Measurements from ENCODE around the gene DLST.

DNA sequence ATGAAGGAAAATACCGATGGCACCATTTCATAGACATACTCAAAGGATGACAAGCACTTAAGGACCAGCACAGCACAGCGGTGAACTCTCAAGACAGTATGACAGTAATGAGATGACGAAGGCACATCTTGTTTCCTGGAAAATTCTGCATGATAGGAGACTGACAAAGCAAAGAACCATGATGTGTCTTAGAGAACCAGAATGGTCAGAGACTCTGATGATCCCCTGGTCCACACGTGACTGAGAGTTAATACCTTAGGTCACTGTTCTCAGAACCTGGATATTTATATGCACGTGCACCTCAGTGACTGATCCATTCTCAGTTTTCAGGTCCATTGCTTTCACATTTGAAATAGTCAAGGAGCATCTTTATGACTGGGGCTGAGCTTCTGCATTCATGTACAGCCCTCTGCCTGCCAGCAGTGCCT is 41.1 kb upstream of the DLST start:
- no peak for TF ChIP-seq ZNF121 (CRISPR knock-in tag; IDR thresholded peaks at IDR 0.05)
- TF ChIP-seq, protein P1, sequence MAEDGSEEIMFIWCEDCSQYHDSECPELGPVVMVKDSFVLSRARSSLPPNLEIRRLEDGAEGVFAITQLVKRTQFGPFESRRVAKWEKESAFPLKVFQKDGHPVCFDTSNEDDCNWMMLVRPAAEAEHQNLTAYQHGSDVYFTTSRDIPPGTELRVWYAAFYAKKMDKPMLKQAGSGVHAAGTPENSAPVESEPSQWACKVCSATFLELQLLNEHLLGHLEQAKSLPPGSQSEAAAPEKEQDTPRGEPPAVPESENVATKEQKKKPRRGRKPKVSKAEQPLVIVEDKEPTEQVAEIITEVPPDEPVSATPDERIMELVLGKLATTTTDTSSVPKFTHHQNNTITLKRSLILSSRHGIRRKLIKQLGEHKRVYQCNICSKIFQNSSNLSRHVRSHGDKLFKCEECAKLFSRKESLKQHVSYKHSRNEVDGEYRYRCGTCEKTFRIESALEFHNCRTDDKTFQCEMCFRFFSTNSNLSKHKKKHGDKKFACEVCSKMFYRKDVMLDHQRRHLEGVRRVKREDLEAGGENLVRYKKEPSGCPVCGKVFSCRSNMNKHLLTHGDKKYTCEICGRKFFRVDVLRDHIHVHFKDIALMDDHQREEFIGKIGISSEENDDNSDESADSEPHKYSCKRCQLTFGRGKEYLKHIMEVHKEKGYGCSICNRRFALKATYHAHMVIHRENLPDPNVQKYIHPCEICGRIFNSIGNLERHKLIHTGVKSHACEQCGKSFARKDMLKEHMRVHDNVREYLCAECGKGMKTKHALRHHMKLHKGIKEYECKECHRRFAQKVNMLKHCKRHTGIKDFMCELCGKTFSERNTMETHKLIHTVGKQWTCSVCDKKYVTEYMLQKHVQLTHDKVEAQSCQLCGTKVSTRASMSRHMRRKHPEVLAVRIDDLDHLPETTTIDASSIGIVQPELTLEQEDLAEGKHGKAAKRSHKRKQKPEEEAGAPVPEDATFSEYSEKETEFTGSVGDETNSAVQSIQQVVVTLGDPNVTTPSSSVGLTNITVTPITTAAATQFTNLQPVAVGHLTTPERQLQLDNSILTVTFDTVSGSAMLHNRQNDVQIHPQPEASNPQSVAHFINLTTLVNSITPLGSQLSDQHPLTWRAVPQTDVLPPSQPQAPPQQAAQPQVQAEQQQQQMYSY (CRISPR knock-in tag; IDR thresholded peaks at IDR 0.05): no peak
- TF ChIP-seq, protein P2, sequence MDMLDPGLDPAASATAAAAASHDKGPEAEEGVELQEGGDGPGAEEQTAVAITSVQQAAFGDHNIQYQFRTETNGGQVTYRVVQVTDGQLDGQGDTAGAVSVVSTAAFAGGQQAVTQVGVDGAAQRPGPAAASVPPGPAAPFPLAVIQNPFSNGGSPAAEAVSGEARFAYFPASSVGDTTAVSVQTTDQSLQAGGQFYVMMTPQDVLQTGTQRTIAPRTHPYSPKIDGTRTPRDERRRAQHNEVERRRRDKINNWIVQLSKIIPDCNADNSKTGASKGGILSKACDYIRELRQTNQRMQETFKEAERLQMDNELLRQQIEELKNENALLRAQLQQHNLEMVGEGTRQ (CRISPR knock-in tag; IDR thresholded peaks at IDR 0.05): no peak
- TF ChIP-seq, protein P3, sequence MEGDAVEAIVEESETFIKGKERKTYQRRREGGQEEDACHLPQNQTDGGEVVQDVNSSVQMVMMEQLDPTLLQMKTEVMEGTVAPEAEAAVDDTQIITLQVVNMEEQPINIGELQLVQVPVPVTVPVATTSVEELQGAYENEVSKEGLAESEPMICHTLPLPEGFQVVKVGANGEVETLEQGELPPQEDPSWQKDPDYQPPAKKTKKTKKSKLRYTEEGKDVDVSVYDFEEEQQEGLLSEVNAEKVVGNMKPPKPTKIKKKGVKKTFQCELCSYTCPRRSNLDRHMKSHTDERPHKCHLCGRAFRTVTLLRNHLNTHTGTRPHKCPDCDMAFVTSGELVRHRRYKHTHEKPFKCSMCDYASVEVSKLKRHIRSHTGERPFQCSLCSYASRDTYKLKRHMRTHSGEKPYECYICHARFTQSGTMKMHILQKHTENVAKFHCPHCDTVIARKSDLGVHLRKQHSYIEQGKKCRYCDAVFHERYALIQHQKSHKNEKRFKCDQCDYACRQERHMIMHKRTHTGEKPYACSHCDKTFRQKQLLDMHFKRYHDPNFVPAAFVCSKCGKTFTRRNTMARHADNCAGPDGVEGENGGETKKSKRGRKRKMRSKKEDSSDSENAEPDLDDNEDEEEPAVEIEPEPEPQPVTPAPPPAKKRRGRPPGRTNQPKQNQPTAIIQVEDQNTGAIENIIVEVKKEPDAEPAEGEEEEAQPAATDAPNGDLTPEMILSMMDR (IDR thresholded peaks at IDR 0.05): no peak
- TF ChIP-seq ZNF317 (CRISPR knock-in tag; IDR thresholded peaks at IDR 0.05; ENCODE audit: borderline replicate concordance, low read depth): no peak
- TF ChIP-seq CREB1 (CRISPR knock-in tag; IDR thresholded peaks at IDR 0.05): no peak
- TF ChIP-seq, protein P4, sequence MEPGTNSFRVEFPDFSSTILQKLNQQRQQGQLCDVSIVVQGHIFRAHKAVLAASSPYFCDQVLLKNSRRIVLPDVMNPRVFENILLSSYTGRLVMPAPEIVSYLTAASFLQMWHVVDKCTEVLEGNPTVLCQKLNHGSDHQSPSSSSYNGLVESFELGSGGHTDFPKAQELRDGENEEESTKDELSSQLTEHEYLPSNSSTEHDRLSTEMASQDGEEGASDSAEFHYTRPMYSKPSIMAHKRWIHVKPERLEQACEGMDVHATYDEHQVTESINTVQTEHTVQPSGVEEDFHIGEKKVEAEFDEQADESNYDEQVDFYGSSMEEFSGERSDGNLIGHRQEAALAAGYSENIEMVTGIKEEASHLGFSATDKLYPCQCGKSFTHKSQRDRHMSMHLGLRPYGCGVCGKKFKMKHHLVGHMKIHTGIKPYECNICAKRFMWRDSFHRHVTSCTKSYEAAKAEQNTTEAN (CRISPR knock-in tag; IDR thresholded peaks at IDR 0.05): no peak
- no peak for TF ChIP-seq FOXK1 (CRISPR knock-in tag; IDR thresholded peaks at IDR 0.05)
- no peak for TF ChIP-seq FOXJ3 (CRISPR knock-in tag; IDR thresholded peaks at IDR 0.05; ENCODE audit: borderline replicate concordance)
- TF ChIP-seq, protein P5, sequence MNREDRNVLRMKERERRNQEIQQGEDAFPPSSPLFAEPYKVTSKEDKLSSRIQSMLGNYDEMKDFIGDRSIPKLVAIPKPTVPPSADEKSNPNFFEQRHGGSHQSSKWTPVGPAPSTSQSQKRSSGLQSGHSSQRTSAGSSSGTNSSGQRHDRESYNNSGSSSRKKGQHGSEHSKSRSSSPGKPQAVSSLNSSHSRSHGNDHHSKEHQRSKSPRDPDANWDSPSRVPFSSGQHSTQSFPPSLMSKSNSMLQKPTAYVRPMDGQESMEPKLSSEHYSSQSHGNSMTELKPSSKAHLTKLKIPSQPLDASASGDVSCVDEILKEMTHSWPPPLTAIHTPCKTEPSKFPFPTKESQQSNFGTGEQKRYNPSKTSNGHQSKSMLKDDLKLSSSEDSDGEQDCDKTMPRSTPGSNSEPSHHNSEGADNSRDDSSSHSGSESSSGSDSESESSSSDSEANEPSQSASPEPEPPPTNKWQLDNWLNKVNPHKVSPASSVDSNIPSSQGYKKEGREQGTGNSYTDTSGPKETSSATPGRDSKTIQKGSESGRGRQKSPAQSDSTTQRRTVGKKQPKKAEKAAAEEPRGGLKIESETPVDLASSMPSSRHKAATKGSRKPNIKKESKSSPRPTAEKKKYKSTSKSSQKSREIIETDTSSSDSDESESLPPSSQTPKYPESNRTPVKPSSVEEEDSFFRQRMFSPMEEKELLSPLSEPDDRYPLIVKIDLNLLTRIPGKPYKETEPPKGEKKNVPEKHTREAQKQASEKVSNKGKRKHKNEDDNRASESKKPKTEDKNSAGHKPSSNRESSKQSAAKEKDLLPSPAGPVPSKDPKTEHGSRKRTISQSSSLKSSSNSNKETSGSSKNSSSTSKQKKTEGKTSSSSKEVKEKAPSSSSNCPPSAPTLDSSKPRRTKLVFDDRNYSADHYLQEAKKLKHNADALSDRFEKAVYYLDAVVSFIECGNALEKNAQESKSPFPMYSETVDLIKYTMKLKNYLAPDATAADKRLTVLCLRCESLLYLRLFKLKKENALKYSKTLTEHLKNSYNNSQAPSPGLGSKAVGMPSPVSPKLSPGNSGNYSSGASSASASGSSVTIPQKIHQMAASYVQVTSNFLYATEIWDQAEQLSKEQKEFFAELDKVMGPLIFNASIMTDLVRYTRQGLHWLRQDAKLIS (CRISPR knock-in tag; IDR thresholded peaks at IDR 0.05; ENCODE audit: borderline replicate concordance): no peak
- TF ChIP-seq, protein P6, sequence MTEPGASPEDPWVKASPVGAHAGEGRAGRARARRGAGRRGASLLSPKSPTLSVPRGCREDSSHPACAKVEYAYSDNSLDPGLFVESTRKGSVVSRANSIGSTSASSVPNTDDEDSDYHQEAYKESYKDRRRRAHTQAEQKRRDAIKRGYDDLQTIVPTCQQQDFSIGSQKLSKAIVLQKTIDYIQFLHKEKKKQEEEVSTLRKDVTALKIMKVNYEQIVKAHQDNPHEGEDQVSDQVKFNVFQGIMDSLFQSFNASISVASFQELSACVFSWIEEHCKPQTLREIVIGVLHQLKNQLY (CRISPR knock-in tag; IDR thresholded peaks at IDR 0.05): no peak
- no peak for TF ChIP-seq TEAD4 (CRISPR knock-in tag; IDR thresholded peaks at IDR 0.05)
